ENCODE measurements around the gene KIF2B.
"Not testable (repeated sequence)": the region's sequence is repeated elsewhere in the genome, so short reads cannot be mapped to it uniquely, and the experiment has no call there.

Gene KIF2B

DNA sequence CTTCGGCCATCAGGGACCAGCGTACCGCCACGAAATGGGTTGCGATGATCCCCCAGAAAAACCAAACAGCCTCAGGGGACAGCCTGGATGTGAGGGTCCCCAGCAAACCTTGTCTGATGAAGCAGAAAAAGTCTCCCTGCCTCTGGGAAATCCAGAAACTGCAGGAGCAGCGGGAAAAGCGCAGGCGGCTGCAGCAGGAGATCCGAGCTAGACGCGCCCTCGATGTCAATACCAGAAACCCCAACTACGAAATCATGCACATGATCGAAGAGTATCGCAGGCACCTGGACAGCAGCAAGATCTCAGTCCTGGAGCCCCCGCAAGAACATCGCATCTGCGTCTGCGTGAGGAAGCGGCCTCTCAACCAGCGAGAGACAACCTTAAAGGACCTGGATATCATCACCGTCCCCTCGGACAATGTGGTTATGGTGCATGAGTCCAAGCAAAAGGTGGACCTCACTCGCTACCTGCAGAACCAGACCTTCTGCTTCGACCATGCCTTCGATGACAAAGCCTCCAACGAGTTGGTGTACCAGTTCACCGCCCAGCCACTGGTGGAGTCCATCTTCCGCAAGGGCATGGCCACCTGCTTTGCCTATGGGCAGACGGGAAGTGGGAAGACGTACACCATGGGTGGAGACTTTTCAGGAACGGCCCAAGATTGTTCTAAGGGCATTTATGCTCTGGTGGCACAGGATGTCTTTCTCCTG is 769 bp downstream of the KIF2B start:
- TF ChIP-seq POLR2A (IDR thresholded peaks at IDR 0.05; ENCODE audit: low read length) (no peak), GATA1 (IDR thresholded peaks at IDR 0.05; ENCODE audit: low read depth, low read length) (no peak)
- DNase-seq = no peak

DNA sequence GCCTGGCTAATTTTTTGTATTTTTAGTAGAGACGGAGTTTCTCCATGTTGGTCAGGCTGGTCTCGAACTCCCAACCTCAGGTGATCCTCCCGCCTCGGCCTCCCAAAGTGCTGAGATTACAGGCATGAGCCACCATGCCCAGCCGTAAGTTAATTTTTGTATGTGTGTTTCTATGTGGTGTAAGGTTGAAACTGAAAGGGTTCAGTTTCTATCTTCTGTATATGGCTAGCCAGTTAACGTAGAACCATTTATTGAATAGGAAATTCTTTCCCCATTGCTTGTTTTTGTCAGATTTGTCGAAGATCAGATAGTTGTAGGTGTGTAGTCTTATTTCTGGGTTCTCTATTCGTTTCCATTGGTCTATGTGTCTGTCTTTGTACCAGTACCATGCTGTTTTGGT is 12.0 kb downstream of the KIF2B start:
- DNase-seq = not testable (repeated sequence)

DNA sequence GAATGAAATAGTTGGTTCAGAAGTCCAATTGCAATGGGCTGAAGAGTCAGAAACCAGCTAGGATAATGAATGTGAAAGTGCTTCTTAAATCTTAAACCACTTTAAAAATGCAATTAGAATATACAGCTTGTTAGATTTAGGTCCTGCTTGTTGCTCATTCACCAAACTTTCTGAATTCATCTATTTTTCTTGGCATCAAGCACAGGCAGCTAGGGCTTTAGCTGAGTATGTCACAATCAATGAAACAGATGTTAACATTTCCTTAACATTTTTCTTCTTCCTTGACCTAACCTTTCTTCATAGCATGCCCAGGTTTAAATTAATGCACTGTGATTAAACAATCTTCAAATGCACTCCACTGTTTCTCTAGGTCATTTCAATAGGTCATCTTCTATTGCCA is 14.4 kb downstream of the KIF2B start:
- no peak for TF ChIP-seq GATA1 (IDR thresholded peaks at IDR 0.05; ENCODE audit: low read depth, low read length)
- TF ChIP-seq POLR2A (IDR thresholded peaks at IDR 0.05; ENCODE audit: low read length) = no peak
- DNase-seq = no peak

DNA sequence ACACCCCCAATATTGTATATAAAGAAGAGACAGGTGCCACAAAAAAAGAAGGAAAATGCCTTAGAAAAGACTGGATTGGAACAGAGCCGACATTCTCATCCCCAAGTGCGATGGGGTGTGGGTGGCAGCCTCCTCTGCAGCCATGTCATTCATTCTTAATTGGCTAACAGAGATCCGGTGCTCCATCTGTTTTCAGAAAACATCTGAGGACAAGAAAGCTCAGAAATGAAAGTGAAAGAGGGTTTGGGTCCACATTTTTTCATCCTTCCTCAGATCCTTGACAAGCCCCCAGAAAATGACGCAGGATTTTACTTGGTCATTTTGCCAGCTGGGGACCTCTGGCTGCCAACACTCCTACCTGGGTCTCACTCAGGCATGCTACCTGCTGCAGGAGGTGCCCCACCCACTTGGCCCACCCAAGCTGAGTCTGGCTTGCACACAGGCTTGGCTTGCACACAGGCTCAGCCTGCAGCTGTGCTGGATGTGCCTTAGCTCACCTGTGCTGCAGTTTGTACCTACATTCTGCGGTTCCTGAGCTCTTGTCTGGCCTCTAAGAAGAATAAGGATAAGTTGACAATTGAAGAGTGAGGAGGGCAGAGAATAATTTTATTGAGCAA is 21.9 kb downstream of the KIF2B start:
- TF ChIP-seq POLR2A (IDR thresholded peaks at IDR 0.05; ENCODE audit: low read length) (no peak), GATA1 (IDR thresholded peaks at IDR 0.05; ENCODE audit: low read depth, low read length) (no peak)
- DNase-seq = no peak

DNA sequence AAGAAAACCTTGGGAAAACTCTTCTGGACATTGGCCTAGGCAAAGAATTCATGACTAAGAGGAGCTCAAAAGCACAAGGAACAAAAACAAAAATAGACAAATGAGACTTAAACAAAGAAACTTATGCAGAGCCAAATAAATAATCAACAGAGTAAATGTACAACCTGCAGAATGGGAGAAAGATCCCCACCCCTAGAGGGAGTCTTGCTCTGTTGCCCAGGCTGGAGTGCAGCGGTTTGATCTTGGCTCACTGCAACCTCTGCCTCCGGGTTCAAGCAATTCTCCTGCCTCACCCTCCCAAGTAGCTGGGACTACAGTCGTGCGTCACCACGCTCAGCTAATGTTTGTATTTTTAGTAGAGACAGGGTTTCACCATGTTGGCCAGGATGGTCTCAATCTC is 48.4 kb downstream of the KIF2B start:
- DNase-seq = not testable (repeated sequence)

All from erythroblast (primary cell).